DOHH2 (cell line): Measurements from ENCODE around the gene SGMS2.

Source experiments
- EZH2phosphoT487 ChIP-seq: fragments of 200-600 bp; sonication (generic); IDR thresholded peaks from 2 replicates; pipeline ENCODE4 v1.6.1; 2017; ENCODE audit warnings: borderline replicate concordance, mild to moderate bottlenecking, antibody characterized with exemption, low read length, moderate library complexity, mixed read lengths
- TF ChIP-seq, protein P1 (sequence below): fragments of 200-600 bp; sonication (generic); IDR thresholded peaks from one replicate; pipeline ENCODE4 v1.5.1; 2014; ENCODE audit warnings: antibody characterized with exemption, mild to moderate bottlenecking, low read depth, low read length; ENCODE audit not compliant: poor library complexity, severe bottlenecking

DNA sequence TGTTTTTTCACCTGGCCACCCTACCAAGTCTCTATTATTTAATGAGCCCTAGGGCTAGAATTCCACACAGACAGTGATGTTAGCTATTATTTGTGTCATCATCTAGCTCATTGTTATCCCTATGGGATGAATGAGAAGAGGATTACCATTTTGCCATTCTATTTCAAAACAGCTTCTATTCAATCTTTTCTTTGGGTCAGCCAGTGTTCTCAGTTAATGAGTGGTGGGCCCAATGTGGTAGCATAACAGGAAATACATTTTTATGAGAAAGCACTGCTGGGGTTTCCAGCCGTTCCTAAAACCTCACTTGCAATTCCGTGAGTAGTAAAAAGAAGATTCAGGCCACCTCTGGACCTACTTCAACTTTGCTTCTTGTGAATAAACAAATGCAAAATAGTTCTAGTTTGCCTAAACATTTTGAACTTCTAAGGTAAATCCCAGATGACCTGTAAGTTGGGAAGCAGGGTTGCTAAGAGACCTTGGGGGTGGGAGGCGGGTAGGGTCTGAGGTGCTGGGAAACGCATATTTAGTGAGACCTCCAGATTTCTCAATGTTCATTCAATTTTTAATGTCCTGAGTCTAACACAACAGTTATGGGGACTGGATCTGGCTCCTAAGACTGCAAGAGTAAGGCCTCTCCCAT is 81.8 kb downstream of the SGMS2 start:
- TF ChIP-seq, protein P1, sequence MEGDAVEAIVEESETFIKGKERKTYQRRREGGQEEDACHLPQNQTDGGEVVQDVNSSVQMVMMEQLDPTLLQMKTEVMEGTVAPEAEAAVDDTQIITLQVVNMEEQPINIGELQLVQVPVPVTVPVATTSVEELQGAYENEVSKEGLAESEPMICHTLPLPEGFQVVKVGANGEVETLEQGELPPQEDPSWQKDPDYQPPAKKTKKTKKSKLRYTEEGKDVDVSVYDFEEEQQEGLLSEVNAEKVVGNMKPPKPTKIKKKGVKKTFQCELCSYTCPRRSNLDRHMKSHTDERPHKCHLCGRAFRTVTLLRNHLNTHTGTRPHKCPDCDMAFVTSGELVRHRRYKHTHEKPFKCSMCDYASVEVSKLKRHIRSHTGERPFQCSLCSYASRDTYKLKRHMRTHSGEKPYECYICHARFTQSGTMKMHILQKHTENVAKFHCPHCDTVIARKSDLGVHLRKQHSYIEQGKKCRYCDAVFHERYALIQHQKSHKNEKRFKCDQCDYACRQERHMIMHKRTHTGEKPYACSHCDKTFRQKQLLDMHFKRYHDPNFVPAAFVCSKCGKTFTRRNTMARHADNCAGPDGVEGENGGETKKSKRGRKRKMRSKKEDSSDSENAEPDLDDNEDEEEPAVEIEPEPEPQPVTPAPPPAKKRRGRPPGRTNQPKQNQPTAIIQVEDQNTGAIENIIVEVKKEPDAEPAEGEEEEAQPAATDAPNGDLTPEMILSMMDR, result no peak
- TF ChIP-seq EZH2phosphoT487, result no peak
